Naive thymus-derived CD4-positive, alpha-beta T cell (primary cell): ENCODE measurements around the gene SLC38A2. TPM values are rescaled to one million over a fixed set of nuclear protein-coding genes. Genes with fewer than 3 reads are reported as not detected.
"Not testable (repeated sequence)": the region's sequence is repeated elsewhere in the genome, so short reads cannot be mapped to it uniquely, and the experiment has no call there.

Experiments
- ATAC-seq: fragments of 150-1000 bp; cut with Tn5 transposase; 2 replicates; pipeline ENCODE4 v1.10.0; 2021; ENCODE audit warnings: mild to moderate bottlenecking, moderate library complexity
- CTCF ChIA-PET: fragments of 350-600 bp; sonication (Branson Sonifier 250); formaldehyde crosslinking; loops from one replicate; lab custom pipeline; 2021; ENCODE audit warnings: antibody characterized with exemption; lab: Charles Lee
- POLR2A ChIA-PET: fragments of 350-600 bp; sonication (Branson Sonifier 250); formaldehyde crosslinking; loops from one replicate; lab custom pipeline; 2021; ENCODE audit warnings: antibody characterized with exemption, inconsistent platforms; lab: Charles Lee
- DNase-seq, 9 donors: peaks; one replicate each; pipeline versions ENCODE4 v3.0.0 to v3.0.0-alpha.2; 2020 to 2022; ENCODE audit warnings: mixed read lengths in 1 of 9
- H3K27ac ChIP-seq: one replicate; pipeline ENCODE4 v1.7.0; 2013; ENCODE audit warnings: mild to moderate bottlenecking, low read depth, low read length, moderate library complexity
- H3K27me3 ChIP-seq, 2 donors: one replicate each; pipeline ENCODE4 v1.7.0; 2013; ENCODE audit warnings: low read length in 2 of 2, mild to moderate bottlenecking in 2 of 2, moderate library complexity in 2 of 2; ENCODE audit not compliant: control insufficient read depth in 2 of 2, insufficient read depth in 2 of 2
- H3K36me3 ChIP-seq, 3 experiments: 1 replicate in 2 of 3; 2 replicates in 1 of 3; pipeline ENCODE4 v1.7.0; 2013; ENCODE audit warnings: low read length in 3 of 3, mild to moderate bottlenecking in 3 of 3, moderate library complexity in 1 of 3; ENCODE audit not compliant: insufficient read depth in 3 of 3, control insufficient read depth in 2 of 3
- H3K4me1 ChIP-seq, 2 donors: one replicate each; pipeline ENCODE4 v1.7.0; 2013; ENCODE audit warnings: low read length in 2 of 2, mild to moderate bottlenecking in 2 of 2, moderate library complexity in 1 of 2; ENCODE audit not compliant: control insufficient read depth in 2 of 2, insufficient read depth in 2 of 2
- H3K4me3 ChIP-seq: 2 replicates; pipeline ENCODE4 v1.7.0; 2013; ENCODE audit warnings: mild to moderate bottlenecking, low read length
- H3K9me3 ChIP-seq, 3 experiments: 1 replicate in 2 of 3; 2 replicates in 1 of 3; pipeline ENCODE4 v1.7.0; 2013; ENCODE audit warnings: low read length in 3 of 3; ENCODE audit not compliant: control insufficient read depth in 2 of 3
- H3K27ac Mint-ChIP-seq, 9 donors: one replicate each; pipeline ENCODE4 v1.8.0; 2020 to 2022; ENCODE audit warnings: mixed read lengths in 9 of 9, mild to moderate bottlenecking in 8 of 9, moderate library complexity in 5 of 9, inconsistent platforms in 2 of 9
- H3K27me3 Mint-ChIP-seq, 5 donors: one replicate each; pipeline ENCODE4 v1.8.0; 2021 to 2022; ENCODE audit warnings: mixed read lengths in 5 of 5, mild to moderate bottlenecking in 1 of 5
- H3K36me3 Mint-ChIP-seq, 5 donors: one replicate each; pipeline ENCODE4 v1.8.0; 2020 to 2022; ENCODE audit warnings: mixed read lengths in 5 of 5, mild to moderate bottlenecking in 3 of 5, inconsistent platforms in 1 of 5
- H3K4me1 Mint-ChIP-seq, 7 donors: one replicate each; pipeline ENCODE4 v1.8.0; 2020 to 2022; ENCODE audit warnings: mixed read lengths in 7 of 7, mild to moderate bottlenecking in 3 of 7, inconsistent platforms in 1 of 7
- H3K4me3 Mint-ChIP-seq, 10 donors: one replicate each; pipeline ENCODE4 v1.8.0; 2020 to 2022; ENCODE audit warnings: mild to moderate bottlenecking in 10 of 10, mixed read lengths in 10 of 10, moderate library complexity in 6 of 10, inconsistent platforms in 2 of 10
- H3K9me3 Mint-ChIP-seq, 11 donors: one replicate each; pipeline ENCODE4 v1.8.0; 2020 to 2022; ENCODE audit warnings: mixed read lengths in 11 of 11, mild to moderate bottlenecking in 4 of 11, inconsistent platforms in 1 of 11, moderate library complexity in 1 of 11
- intact Hi-C, 2 donors: fragments of 100-400 bp; cut with micrococcal nuclease; formaldehyde crosslinking; loops; one replicate each; pipeline ENCODE4 v1.15.1; 2023
- polyA plus RNA-seq, 2 donors: library from polyadenylated mRNA; unstranded; fragments of 300-500 nt; fragmentation: Illumina TruSeq; gene quantifications; one replicate each; pipeline ENCODE4 v1.2.3, GENCODE V29; 2021
- total RNA-seq, 6 experiments: library from RNA in 5 of 6; stranded (reverse) in 5 of 6; gene quantifications; 1 replicate in 5 of 6; 2 replicates in 1 of 6; pipeline ENCODE4 v1.2.3 and lab custom pipeline; 2021 to 2026

SLC38A2 gene
- total and polyA plus RNA-seq, 7 experiments from 2014 or later: 61.5 to 269 (median 172) TPM

- no peak overlapping the region for H3K27ac ChIP-seq
- no peaks in the 10 kb centered on the region for H3K9me3 ChIP-seq
- peaks cover 0 to 49% (median 11%) of the 10 kb centered on the region in 5 donors for H3K36me3 Mint-ChIP-seq
- H3K9me3 Mint-ChIP-seq: peaks cover 0 to 19% (median 8%) of the 10 kb centered on the region in 11 donors
- H3K4me1 ChIP-seq: peaks cover 0 to 11% of the 10 kb centered on the region in 2 donors
- H3K36me3 ChIP-seq: no peaks in the 10 kb centered on the region
- H3K4me3 Mint-ChIP-seq: peak overlapping the region in 1 of 10 donors; percentile 1
- DNase-seq (no peak), ATAC-seq (no peak)
- H3K27me3 ChIP-seq: no peaks in the 10 kb centered on the region
- ChIA-PET POLR2A (no interaction called here), CTCF (no interaction called here)
- H3K4me1 Mint-ChIP-seq: peaks cover 24 to 68% (median 62%) of the 10 kb centered on the region in 7 donors
- intact Hi-C loops: loop anchor here in 1 of 2 donors (5.0 kb wide), 1 partner anchor 57 kb away; no protein-coding TSS in a partner anchor
- H3K27ac Mint-ChIP-seq: peak overlapping the region in 5 of 9 donors; percentile 11 to 75 (median 42)
- H3K4me3 ChIP-seq: no peak overlapping the region
- no peaks in the 10 kb centered on the region for H3K27me3 Mint-ChIP-seq
These were observed 27.8 kb upstream of the SLC38A2 start for GRCh38 chr12:46400406-46400805.

GRCh38 chr12:46399461-46400248 is 27.1 kb upstream of the SLC38A2 start:
- H3K27ac ChIP-seq, POLR2A ChIA-PET: not testable (repeated sequence)

DNA sequence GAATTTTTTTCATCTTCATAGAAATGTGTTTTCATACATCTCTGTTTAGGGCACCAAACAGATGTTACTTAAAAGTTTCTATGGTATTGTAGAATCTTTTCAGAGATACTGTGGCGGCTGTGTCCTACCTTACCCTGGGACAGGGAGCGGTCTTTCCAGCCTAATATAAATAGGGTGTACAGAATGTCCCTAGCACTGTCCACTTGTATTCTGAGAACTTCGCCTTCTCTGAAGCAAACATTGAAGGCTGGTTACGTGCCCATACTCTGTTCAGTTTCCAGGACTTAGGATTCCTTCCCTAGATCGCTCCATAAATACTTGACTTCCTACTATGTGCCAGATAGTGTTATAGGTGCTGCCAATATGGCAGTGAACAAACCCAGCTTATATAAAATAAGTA is 24.3 kb upstream of the SLC38A2 start:
- H3K27ac Mint-ChIP-seq: no peak overlapping the region
- intact Hi-C loops: no loop called here
- ChIA-PET POLR2A (interaction anchor here (0.6 to 3.4 kb wide), 3 partner anchors 9 to 43 kb away, joined by 3 to 8 read pairs (median 3); no protein-coding TSS in a partner anchor), CTCF (no interaction called here)
- H3K9me3 Mint-ChIP-seq: peaks cover 0 to 21% (median 8%) of the 10 kb centered on the region in 11 donors
- DNase-seq: no peak
- H3K27me3 Mint-ChIP-seq: no peaks in the 10 kb centered on the region
- H3K9me3 ChIP-seq: no peaks in the 10 kb centered on the region
- no peaks in the 10 kb centered on the region for H3K27me3 ChIP-seq
- H3K4me3 ChIP-seq: no peak overlapping the region
- H3K36me3 ChIP-seq: no peaks in the 10 kb centered on the region
- peaks cover 0 to 63% (median 33%) of the 10 kb centered on the region in 5 donors for H3K36me3 Mint-ChIP-seq
- no peaks in the 10 kb centered on the region for H3K4me1 ChIP-seq
- no peak for ATAC-seq
- peaks cover 15 to 42% (median 39%) of the 10 kb centered on the region in 7 donors for H3K4me1 Mint-ChIP-seq
- no peak overlapping the region for H3K4me3 Mint-ChIP-seq
- no peak overlapping the region for H3K27ac ChIP-seq

More at GRCh38 chr12:46399461-46400248, 27.1 kb upstream of the SLC38A2 start:
- H3K36me3 Mint-ChIP-seq: peaks cover 0 to 47% (median 14%) of the 10 kb centered on the region in 5 donors
- H3K4me1 Mint-ChIP-seq: peaks cover 24 to 63% (median 57%) of the 10 kb centered on the region in 7 donors
- H3K9me3 ChIP-seq, H3K4me3 ChIP-seq, ATAC-seq, H3K27me3 ChIP-seq, H3K27me3 Mint-ChIP-seq, H3K36me3 ChIP-seq, CTCF ChIA-PET: not testable (repeated sequence)
- peak in 7 of 9 donors; percentile 20 to 74 (median 60) for DNase-seq
- intact Hi-C loops: loop anchor here (1.0 to 5.0 kb wide), 3 partner anchors 16 to 58 kb away; partner anchors contain the start of gene SLC38A2 (in 1 of the 2)
- H3K27ac Mint-ChIP-seq: peak overlapping the region in 8 of 9 donors; percentile 22 to 80 (median 60)
- H3K4me1 ChIP-seq: peaks cover 0 to 11% of the 10 kb centered on the region in 2 donors
- H3K4me3 Mint-ChIP-seq: peak overlapping the region in 6 of 10 donors; percentile 30 to 64 (median 43)
- peaks cover 0 to 19% (median 8%) of the 10 kb centered on the region in 11 donors for H3K9me3 Mint-ChIP-seq

DNA sequence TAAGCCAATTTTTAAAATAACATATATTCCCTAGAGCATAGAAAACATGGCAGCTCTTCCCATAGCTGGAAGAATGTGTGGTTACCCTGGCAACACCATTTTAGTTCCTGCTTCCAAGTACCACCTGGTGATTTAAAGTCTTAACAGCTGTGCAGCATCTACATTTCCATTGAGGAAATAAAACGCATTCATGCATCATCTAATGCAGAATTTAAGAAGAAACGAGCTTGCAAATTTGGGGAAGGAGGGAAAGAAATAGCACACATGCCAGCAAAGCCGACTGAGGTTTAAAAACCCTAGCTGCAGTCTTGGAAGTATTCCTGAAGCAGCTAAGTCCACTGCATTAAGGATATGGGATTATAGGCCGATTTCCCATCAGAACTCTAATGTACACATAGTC is 22.8 kb upstream of the SLC38A2 start:
- H3K27ac ChIP-seq: no peak overlapping the region
- H3K9me3 Mint-ChIP-seq: peaks cover 0 to 21% (median 8%) of the 10 kb centered on the region in 11 donors
- H3K4me1 Mint-ChIP-seq: peaks cover 10 to 41% (median 29%) of the 10 kb centered on the region in 7 donors
- H3K27ac Mint-ChIP-seq: no peak overlapping the region
- H3K27me3 ChIP-seq: no peaks in the 10 kb centered on the region
- ATAC-seq (no peak), DNase-seq (no peak)
- H3K27me3 Mint-ChIP-seq: no peaks in the 10 kb centered on the region
- no peak overlapping the region for H3K4me3 Mint-ChIP-seq
- H3K4me3 ChIP-seq: no peak overlapping the region
- peaks cover 0 to 65% (median 46%) of the 10 kb centered on the region in 5 donors for H3K36me3 Mint-ChIP-seq
- no peaks in the 10 kb centered on the region for H3K9me3 ChIP-seq
- no peaks in the 10 kb centered on the region for H3K4me1 ChIP-seq
- ChIA-PET POLR2A (interaction anchor here (0.7 to 3.4 kb wide), 3 partner anchors 12 to 32 kb away, joined by 3 to 8 read pairs (median 5); no protein-coding TSS in a partner anchor), CTCF (no interaction called here)
- intact Hi-C loops: loop anchor here in 1 of 2 donors (1.0 kb wide), 1 partner anchor 8 kb away; no protein-coding TSS in a partner anchor
- H3K36me3 ChIP-seq: no peaks in the 10 kb centered on the region

- no peak for DNase-seq
- Mint-ChIP-seq H3K36me3 (peaks cover 0 to 60% (median 56%) of the 10 kb centered on the region in 5 donors), H3K4me3 (no peak overlapping the region), H3K27me3 (no peaks in the 10 kb centered on the region), H3K27ac (no peak overlapping the region), H3K9me3 (peaks cover 0 to 8% (median 0%) of the 10 kb centered on the region in 11 donors), H3K4me1 (peaks cover 9 to 52% (median 32%) of the 10 kb centered on the region in 7 donors)
- ChIA-PET POLR2A (interaction anchor here (1.0 to 2.3 kb wide), 3 partner anchors 8 to 206 kb away, joined by 4 to 8 read pairs (median 4); no protein-coding TSS in a partner anchor), CTCF (interaction anchor here (0.6 kb wide), 2 partner anchors 61 to 92 kb away, joined by 3 read pairs; no protein-coding TSS in a partner anchor)
- ATAC-seq: no peak
- no peaks in the 10 kb centered on the region for H3K9me3 ChIP-seq
- no peaks in the 10 kb centered on the region for H3K36me3 ChIP-seq
- H3K27ac ChIP-seq: no peak overlapping the region
- H3K4me1 ChIP-seq: peaks cover 0 to 13% of the 10 kb centered on the region in 2 donors
- H3K4me3 ChIP-seq: no peak overlapping the region
- no peaks in the 10 kb centered on the region for H3K27me3 ChIP-seq
- intact Hi-C loops: no loop called here
These were observed 19.1 kb upstream of the SLC38A2 start for GRCh38 chr12:46391630-46392029.

DNA sequence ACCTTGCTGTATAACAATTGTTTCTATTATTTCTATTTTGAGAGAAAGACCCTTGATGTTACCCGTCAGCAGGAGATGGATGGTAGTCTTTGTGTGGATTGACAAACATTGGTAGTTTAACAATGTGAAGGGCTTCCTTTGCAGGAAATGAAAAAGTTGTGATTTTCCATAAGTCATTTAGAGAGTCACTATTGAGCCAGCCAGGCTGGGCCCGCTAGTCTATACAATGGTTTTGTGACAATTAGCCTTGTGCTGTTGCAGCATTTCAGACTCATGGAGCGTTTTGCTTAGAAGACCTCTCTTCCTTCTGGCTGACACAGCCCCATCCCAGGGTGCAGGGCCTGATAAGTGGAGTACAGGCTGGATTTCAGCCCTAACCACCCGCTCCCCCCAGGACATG is 18.3 kb upstream of the SLC38A2 start:
- ChIA-PET CTCF (interaction anchor here (0.6 to 1.5 kb wide), 2 partner anchors 12 to 91 kb away, joined by 3 to 7 read pairs; no protein-coding TSS in a partner anchor), POLR2A (interaction anchor here (1.0 to 2.3 kb wide), 2 partner anchors 20 to 206 kb away, joined by 4 to 8 read pairs; no protein-coding TSS in a partner anchor)
- no peaks in the 10 kb centered on the region for H3K36me3 ChIP-seq
- peaks cover 0 to 13% of the 10 kb centered on the region in 2 donors for H3K4me1 ChIP-seq
- Mint-ChIP-seq H3K4me3 (peak overlapping the region in 1 of 10 donors; percentile 41), H3K36me3 (peaks cover 0 to 58% (median 56%) of the 10 kb centered on the region in 5 donors), H3K27me3 (no peaks in the 10 kb centered on the region), H3K9me3 (peaks cover 0 to 8% (median 0%) of the 10 kb centered on the region in 11 donors), H3K4me1 (peaks cover 9 to 55% (median 35%) of the 10 kb centered on the region in 7 donors), H3K27ac (peak overlapping the region in 4 of 9 donors; percentile 6 to 68 (median 8))
- intact Hi-C loops: no loop called here
- H3K27me3 ChIP-seq: no peaks in the 10 kb centered on the region
- no peaks in the 10 kb centered on the region for H3K9me3 ChIP-seq
- ATAC-seq: no peak
- no peak overlapping the region for H3K27ac ChIP-seq
- no peak for DNase-seq
- H3K4me3 ChIP-seq: no peak overlapping the region
